HUES6 (cell line): Measurements from ENCODE around the gene PPP2R2B.

ENCODE experiments used
- H3K27ac ChIP-seq: 2 replicates; pipeline ENCODE4 v1.7.0; 2013; ENCODE audit warnings: low read depth, mild to moderate bottlenecking, low read length, inconsistent platforms
- H3K27me3 ChIP-seq: 2 replicates; pipeline ENCODE4 v1.6.1; 2013; ENCODE audit warnings: low read length; ENCODE audit not compliant: control insufficient read depth, insufficient read depth
- H3K36me3 ChIP-seq: 2 replicates; pipeline ENCODE4 v1.6.1; 2013; ENCODE audit warnings: low read length; ENCODE audit not compliant: control insufficient read depth, insufficient read depth
- H3K4me1 ChIP-seq: 2 replicates; pipeline ENCODE4 v1.6.1; 2013; ENCODE audit warnings: low read length; ENCODE audit not compliant: control insufficient read depth, insufficient read depth
- H3K4me3 ChIP-seq: 2 replicates; pipeline ENCODE4 v1.5.1; 2013; ENCODE audit warnings: low read depth, low read length
- H3K9ac ChIP-seq: one replicate; pipeline ENCODE4 v1.6.1; 2013; ENCODE audit warnings: mild to moderate bottlenecking, low read length
- H3K9me3 ChIP-seq: 2 replicates; pipeline ENCODE4 v1.6.1; 2013; ENCODE audit warnings: low read depth, low read length; ENCODE audit not compliant: control insufficient read depth, insufficient read depth

The PPP2R2B gene

DNA sequence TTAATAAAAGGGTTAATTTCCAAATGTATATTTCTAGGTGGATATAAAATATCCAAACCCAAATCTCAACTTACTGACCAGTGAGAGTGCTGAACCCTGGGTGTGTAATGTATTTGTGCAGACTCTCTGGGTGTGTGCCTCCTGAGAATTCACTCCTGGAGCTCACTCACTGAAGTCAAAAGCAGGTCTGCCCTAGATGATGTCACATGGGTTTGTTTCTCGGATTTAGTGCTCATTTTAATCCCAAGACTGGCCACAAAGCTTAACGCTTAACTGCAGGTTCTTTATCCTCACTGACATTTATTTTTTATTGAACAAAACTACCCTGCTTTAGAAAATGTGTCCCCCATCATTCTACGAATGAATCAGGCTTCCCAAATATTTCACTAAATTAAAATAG lies 179.4 kb downstream of the PPP2R2B start:
- Histone ChIP-seq H3K27me3 (no peaks in the 10 kb centered on the region), H3K4me1 (peaks cover 17% of the 10 kb centered on the region), H3K4me3 (no peak overlapping the region), H3K36me3 (no peaks in the 10 kb centered on the region; the same call in 1 of the 2 replicates), H3K27ac (no peak overlapping the region), H3K9me3 (no peaks in the 10 kb centered on the region), H3K9ac (no peak overlapping the region)

DNA sequence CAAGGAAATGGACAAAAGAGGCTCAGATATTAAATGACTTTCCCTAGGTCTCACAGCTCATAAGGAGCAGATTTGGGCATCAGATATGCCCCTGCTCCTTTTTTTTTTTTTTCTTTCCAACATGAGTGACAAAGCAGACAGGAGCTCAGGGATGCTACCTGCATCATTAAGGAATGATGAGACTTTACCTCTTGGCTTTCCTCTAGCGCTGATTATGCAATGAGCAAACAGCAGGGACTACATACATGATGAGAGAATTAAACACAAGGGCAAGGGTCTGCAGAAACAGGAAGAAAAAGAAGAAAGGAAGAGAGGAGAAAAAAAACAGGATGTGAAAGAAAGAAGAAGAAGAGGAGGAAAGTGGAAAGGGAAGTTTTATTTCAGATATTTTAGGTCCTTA lies 179.9 kb downstream of the PPP2R2B start:
- no peaks in the 10 kb centered on the region; the same call in 1 of the 2 replicates for H3K36me3 ChIP-seq
- H3K9me3 ChIP-seq: no peaks in the 10 kb centered on the region
- peaks cover 17% of the 10 kb centered on the region for H3K4me1 ChIP-seq
- H3K9ac ChIP-seq: no peak overlapping the region
- H3K27ac ChIP-seq: no peak overlapping the region
- H3K4me3 ChIP-seq: no peak overlapping the region
- H3K27me3 ChIP-seq: no peaks in the 10 kb centered on the region

DNA sequence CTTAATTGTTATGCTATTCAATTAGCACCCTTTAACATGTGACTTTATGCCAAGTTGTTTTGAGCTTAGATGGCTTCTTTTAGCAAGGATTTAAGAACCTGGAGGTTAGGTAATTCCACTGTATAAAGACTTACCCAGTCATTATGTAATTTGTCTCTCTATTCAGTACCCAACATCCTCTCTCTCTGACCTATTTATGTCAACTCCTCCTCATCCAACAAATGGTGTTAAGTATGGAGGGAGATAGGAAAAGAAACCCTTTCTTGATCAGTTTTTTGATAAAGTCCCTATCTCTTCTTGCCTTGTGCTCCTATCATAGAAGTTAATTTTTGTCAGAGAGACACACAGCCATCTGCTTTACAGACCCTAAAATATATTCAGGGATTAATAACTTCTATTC lies 181.3 kb downstream of the PPP2R2B start:
- H3K27ac ChIP-seq: no peak overlapping the region

DNA sequence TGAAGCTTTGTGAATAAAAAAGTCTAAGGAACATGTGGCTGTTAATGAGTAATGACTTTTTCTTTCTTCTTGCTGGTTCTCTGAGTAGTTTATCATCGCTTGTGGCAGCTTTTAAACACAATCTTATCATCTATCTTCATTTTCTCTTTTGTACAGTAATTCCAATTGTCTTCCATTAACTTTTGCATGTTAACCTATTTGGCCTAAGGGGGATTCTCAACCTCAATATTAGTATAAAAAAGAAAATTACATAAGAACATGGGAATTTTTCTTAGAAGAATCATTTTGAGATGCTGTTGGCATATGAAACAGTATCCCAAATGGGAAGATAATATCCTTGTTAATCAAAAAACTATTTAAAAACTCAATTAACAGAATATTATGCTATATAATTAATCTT lies 182.9 kb downstream of the PPP2R2B start:
- H3K9ac ChIP-seq: no peak overlapping the region
- no peaks in the 10 kb centered on the region; the same call in 1 of the 2 replicates for H3K36me3 ChIP-seq
- peaks cover 10% of the 10 kb centered on the region for H3K4me1 ChIP-seq
- no peaks in the 10 kb centered on the region for H3K27me3 ChIP-seq
- H3K27ac ChIP-seq: no peak overlapping the region
- H3K9me3 ChIP-seq: no peaks in the 10 kb centered on the region
- no peak overlapping the region for H3K4me3 ChIP-seq

More for the DNA sequence above, 181.3 kb downstream of the PPP2R2B start:
- Histone ChIP-seq H3K27me3 (no peaks in the 10 kb centered on the region), H3K9me3 (no peaks in the 10 kb centered on the region), H3K4me1 (peaks cover 17% of the 10 kb centered on the region), H3K4me3 (no peak overlapping the region), H3K36me3 (no peaks in the 10 kb centered on the region; the same call in 1 of the 2 replicates), H3K9ac (no peak overlapping the region)

DNA sequence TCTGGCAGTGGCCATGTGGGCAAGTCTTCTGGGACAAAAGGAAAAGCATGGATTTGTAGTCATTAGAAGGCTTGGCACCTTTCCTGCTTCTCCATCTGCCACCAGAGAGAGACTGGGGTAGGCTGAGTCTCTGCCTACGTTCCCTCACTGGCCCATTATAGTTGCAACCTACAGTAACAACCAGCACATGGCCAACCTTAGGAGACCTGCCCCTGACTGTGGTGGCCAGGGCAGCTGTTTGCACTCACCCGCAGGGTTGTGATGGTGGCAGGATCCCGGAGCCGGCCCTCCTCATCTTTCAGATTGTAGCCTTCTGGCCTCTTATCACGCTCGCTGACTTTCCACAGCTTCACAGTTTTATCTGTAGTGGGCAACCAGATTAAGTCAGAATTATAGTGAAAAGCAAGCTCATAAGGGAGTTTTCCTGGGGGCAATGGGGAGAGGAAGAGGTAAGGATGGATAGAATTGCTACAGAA lies 187.6 kb downstream of the PPP2R2B start:
- Histone ChIP-seq H3K36me3 (no peaks in the 10 kb centered on the region), H3K27ac (no peak overlapping the region), H3K4me3 (no peak overlapping the region), H3K27me3 (no peaks in the 10 kb centered on the region), H3K9me3 (no peaks in the 10 kb centered on the region), H3K4me1 (no peaks in the 10 kb centered on the region), H3K9ac (no peak overlapping the region)

DNA sequence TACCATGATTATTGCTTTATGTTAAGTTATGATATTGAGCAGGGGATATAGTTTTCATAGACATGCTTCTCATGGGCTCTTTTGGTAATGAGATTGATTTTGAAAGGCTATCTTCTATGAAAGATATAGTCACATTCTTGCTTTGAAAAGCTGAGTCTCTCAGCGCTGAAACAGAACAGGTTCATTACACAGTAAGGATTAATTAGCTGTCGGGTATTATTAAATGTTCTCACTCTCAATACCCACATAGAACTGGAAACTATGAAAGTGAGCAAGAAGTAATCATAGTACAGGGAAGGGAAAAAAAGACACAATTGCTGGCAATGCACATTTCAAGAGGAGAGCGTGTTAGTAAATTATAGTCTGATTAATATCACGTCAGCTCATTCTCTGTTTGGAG lies 190.9 kb downstream of the PPP2R2B start:
- Histone ChIP-seq H3K9ac (no peak overlapping the region), H3K36me3 (no peaks in the 10 kb centered on the region), H3K9me3 (no peaks in the 10 kb centered on the region), H3K27me3 (no peaks in the 10 kb centered on the region), H3K4me3 (no peak overlapping the region), H3K4me1 (no peaks in the 10 kb centered on the region), H3K27ac (no peak overlapping the region)

DNA sequence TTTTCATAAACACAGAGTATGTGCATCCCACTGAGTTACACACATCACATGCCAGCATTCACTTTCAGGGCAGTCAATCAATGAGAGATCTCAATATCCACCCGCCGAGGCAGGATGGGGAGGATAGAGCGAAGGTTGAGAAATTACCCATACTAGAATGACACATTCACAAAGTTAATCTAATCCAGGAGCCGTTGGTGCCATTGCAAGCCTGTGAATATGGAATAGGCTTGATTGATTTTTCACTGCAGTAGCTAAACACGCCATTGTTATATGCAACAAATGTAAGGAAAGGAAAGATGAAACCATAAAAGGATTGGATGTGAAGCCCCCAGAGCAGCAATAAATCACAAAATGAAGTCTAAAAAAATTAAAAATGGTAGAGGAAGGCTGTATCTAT lies 194.7 kb downstream of the PPP2R2B start:
- Histone ChIP-seq H3K27ac (no peak overlapping the region), H3K4me3 (no peak overlapping the region), H3K4me1 (no peaks in the 10 kb centered on the region), H3K9me3 (no peaks in the 10 kb centered on the region), H3K36me3 (no peaks in the 10 kb centered on the region), H3K9ac (no peak overlapping the region), H3K27me3 (no peaks in the 10 kb centered on the region)

DNA sequence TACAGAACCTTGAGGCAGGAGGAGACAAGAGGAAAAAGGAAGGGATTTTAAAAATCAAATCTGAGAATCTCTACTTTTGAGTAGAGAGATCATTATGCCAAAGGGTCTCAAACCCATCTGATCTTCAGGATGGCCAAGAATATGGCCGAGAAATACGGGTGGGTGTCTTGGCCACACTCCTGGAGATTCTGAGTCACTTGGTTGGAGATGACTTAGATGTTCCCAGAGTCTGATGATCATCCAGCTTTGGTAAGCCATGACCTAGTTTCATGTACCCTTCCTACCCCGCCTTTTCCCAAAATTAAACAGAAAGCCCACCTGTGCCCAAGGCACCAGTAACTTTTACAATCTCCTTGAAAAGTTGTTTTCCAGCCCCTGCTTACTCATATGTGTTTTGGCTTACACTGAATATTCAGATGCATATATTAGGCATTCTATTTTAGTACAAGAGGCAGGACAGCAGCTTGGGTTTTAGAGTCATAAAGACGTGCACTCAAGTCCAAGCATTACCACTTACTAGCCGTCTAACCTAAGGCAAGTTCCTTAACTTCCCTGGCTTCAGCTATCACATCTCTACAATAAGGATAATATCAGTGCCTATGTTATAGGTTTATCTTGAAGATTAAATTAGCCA lies 195.5 kb downstream of the PPP2R2B start:
- Histone ChIP-seq H3K4me1 (no peaks in the 10 kb centered on the region), H3K36me3 (no peaks in the 10 kb centered on the region), H3K27ac (no peak overlapping the region), H3K9me3 (no peaks in the 10 kb centered on the region), H3K27me3 (no peaks in the 10 kb centered on the region), H3K4me3 (no peak overlapping the region), H3K9ac (no peak overlapping the region)

DNA sequence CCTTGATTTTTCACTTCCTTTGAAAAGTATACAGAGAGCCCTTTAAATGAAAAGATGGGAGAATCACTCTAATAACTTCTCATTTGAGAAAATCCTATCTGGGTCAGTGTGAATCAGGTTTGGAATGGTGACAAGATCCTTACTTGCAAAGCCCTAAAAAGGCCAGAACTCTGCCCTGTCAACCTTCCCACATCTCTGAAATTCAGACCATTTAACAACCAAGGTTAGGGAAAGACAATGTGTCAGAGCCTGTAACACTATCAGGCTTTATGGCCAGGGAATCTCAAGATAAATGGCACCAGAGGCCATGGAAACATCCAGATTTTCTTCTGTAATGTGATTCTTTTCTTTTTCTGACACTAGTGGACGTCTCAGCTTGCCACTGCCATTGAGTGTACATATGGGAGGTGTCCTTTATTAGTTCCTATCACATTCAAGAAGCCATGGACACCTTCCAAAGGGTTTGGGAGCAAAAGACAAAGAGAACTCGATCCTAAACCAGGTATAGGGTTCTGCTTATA lies 196.9 kb downstream of the PPP2R2B start:
- no peaks in the 10 kb centered on the region for H3K27me3 ChIP-seq
- no peaks in the 10 kb centered on the region for H3K4me1 ChIP-seq
- no peaks in the 10 kb centered on the region for H3K36me3 ChIP-seq
- no peak overlapping the region for H3K27ac ChIP-seq
- H3K4me3 ChIP-seq: no peak overlapping the region
- H3K9ac ChIP-seq: no peak overlapping the region
- H3K9me3 ChIP-seq: no peaks in the 10 kb centered on the region

DNA sequence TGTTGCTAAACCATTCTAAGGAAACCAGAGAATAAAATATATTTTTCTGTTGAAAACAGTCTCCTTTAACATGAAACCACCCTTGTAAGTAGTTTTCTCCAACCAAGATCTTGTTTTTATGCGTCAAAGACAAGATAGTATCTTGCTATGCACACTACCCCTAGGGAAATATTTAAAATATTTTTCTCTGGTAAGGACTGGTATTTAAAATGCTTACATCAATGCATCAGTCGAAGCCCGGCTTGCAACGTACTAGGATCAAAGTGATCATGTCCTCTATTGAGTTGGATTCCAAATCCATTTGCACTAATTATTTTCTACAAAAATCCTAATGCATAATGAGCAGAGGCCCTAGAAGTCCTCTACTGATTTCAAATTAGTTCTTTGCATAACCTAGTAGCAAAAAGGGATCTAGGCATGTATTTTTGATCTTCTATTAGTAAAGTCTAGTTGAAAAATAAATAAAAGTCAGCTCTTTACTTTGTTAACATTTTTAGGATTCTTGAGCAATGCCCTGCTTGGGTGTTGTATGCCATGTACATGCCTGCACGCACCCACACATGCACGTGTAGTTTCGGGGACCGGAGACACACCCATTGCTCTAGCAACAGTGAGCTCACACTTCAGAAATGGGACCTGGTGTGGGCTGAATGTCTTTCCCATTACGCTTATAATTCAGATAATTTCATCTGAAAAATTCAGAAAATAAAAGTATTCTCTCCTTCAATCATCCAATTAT lies 197.5 kb downstream of the PPP2R2B start:
- no peaks in the 10 kb centered on the region for H3K4me1 ChIP-seq
- H3K27ac ChIP-seq: no peak overlapping the region
- H3K4me3 ChIP-seq: no peak overlapping the region
- no peaks in the 10 kb centered on the region for H3K36me3 ChIP-seq
- H3K27me3 ChIP-seq: no peaks in the 10 kb centered on the region
- no peak overlapping the region for H3K9ac ChIP-seq
- H3K9me3 ChIP-seq: no peaks in the 10 kb centered on the region

DNA sequence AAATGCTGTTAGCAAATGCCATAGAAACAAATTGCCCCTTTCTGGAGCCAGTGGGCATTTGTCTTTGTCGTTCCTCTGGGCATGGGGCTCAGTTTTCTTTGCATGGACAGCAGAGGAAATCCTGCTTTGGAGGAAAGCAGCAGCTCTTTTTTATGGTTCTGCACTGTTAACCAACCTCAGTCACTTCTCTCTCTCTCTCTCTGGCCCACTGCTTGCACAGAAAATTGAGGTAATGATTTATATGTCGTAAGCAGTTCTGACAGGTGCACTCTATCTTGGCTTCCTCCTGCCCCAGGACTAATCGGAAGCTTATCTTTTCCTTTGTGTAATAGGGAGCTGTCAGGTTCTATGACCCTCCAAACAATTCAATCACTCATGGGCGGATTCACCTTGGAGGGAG lies 202.9 kb downstream of the PPP2R2B start:
- Histone ChIP-seq H3K9ac (no peak overlapping the region), H3K36me3 (no peaks in the 10 kb centered on the region), H3K9me3 (no peaks in the 10 kb centered on the region), H3K27ac (no peak overlapping the region), H3K4me3 (no peak overlapping the region), H3K27me3 (no peaks in the 10 kb centered on the region), H3K4me1 (peaks cover 15% of the 10 kb centered on the region)
